Suprapubic skin (tissue), 4 donors: Measurements from ENCODE around the gene RAB40C. TPM values are rescaled to one million over a fixed set of nuclear protein-coding genes. Genes with fewer than 3 reads are reported as not detected.

Source experiments
- DNase-seq, 2 donors: peaks; one replicate each; pipeline ENCODE4 v3.0.0-alpha.2; 2019; ENCODE audit warnings: low spot score in 2 of 2
- H3K27ac ChIP-seq: fragments of 200-600 bp; sonication (generic); one replicate; pipeline ENCODE4 v1.5.1; 2019
- H3K27me3 ChIP-seq: fragments of 200-600 bp; sonication (generic); one replicate; pipeline ENCODE4 v1.5.1; 2019
- H3K36me3 ChIP-seq: fragments of 200-600 bp; sonication (generic); one replicate; pipeline ENCODE4 v1.5.1; 2019
- H3K4me1 ChIP-seq: fragments of 200-600 bp; sonication (generic); one replicate; pipeline ENCODE4 v1.5.1; 2019
- H3K4me3 ChIP-seq: fragments of 200-600 bp; sonication (generic); one replicate; pipeline ENCODE4 v1.5.1; 2019; ENCODE audit warnings: mild to moderate bottlenecking
- H3K9me3 ChIP-seq: fragments of 200-600 bp; sonication (generic); one replicate; pipeline ENCODE4 v1.5.1; 2019
- EP300 ChIP-seq: sonication (generic); formaldehyde crosslinking; IDR thresholded peaks from one replicate; pipeline ENCODE4 v1.6.1; 2017; ENCODE audit warnings: antibody characterized with exemption
- POLR2A ChIP-seq, 2 donors: fragments of 450-650 bp; IDR thresholded peaks; one replicate each; pipeline ENCODE4 v1.6.1; 2017; ENCODE audit warnings: antibody characterized with exemption in 2 of 2, mild to moderate bottlenecking in 2 of 2, moderate library complexity in 2 of 2
- POLR2AphosphoS5 ChIP-seq, 3 donors: sonication (generic); formaldehyde crosslinking; IDR thresholded peaks; one replicate each; pipeline ENCODE4 v1.6.1; 2017; ENCODE audit warnings: antibody characterized with exemption in 3 of 3
- WGBS: methylation state at CpG from one replicate; pipeline ENCODE4 v1.1.5; 2018; 5-methylcytosine and 5-hydroxymethylcytosine counted together
- total RNA-seq, 4 donors: library from RNA; depleted of rRNA; stranded (reverse); fragments of >200 nt; gene quantifications; one replicate each; pipeline ENCODE4 v1.1.0, GENCODE V29; 2016
- TF ChIP-seq, protein P1 (sequence below), 2 donors: fragments of 200-600 bp in 1 of 2; fragments of 450-650 bp in 1 of 2; sonication (generic) in 1 of 2; IDR thresholded peaks; one replicate each; pipeline ENCODE4 v1.5.1; 2016 to 2019; ENCODE audit warnings: antibody characterized with exemption in 2 of 2, mild to moderate bottlenecking in 1 of 2, moderate library complexity in 1 of 2

RAB40C gene
- total RNA-seq, 4 donors from 2014 or later, result 77.8 to 116 (median 110) TPM

DNA sequence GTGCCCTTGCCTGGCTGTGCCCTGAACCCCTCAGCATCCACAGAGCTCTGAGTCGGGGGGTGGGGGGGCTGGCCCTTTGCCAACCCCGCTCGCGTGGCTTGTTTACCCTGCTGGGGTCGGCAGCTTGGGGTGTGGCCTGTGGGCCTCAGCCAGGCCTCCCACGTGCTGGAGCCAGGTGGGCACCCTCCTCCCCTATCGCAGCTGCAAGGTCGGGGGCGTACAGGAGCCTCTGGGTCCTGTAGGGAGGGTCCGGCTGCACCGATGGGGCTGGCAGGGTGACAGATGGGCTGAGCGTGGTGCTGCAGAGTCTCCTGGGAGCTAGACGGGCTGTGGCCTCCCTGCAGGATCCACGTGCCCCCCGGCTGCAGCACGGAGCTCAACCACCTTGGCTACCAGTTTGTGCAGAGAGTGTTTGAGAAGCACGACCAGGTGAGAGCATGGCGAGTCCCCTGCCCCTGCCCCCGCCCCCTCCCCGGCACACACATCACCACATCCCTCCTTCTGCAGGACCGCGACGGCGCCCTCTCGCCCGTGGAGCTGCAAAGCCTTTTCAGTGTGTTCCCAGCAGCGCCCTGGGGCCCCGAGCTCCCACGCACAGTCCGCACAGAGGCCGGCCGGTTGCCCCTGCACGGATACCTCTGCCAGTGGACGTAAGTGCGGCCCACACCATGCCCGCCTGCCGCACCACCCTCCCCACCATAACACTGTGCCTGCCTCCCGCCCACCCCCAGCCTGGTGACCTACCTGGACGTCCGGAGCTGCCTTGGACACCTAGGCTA is 81.7 kb downstream of the RAB40C start:
- Histone ChIP-seq H3K9me3 (no peaks in the 10 kb centered on the region), H3K36me3 (peaks cover 51% of the 10 kb centered on the region), H3K27me3 (no peaks in the 10 kb centered on the region), H3K4me3 (no peak overlapping the region), H3K4me1 (peaks cover 44% of the 10 kb centered on the region), H3K27ac (no peak overlapping the region)
- 97% methylated on average over 10 of the region's 40 CpGs for WGBS
- TF ChIP-seq, protein P1, sequence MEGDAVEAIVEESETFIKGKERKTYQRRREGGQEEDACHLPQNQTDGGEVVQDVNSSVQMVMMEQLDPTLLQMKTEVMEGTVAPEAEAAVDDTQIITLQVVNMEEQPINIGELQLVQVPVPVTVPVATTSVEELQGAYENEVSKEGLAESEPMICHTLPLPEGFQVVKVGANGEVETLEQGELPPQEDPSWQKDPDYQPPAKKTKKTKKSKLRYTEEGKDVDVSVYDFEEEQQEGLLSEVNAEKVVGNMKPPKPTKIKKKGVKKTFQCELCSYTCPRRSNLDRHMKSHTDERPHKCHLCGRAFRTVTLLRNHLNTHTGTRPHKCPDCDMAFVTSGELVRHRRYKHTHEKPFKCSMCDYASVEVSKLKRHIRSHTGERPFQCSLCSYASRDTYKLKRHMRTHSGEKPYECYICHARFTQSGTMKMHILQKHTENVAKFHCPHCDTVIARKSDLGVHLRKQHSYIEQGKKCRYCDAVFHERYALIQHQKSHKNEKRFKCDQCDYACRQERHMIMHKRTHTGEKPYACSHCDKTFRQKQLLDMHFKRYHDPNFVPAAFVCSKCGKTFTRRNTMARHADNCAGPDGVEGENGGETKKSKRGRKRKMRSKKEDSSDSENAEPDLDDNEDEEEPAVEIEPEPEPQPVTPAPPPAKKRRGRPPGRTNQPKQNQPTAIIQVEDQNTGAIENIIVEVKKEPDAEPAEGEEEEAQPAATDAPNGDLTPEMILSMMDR (IDR thresholded peaks at IDR 0.05), result no peak
- TF ChIP-seq EP300 (no peak), POLR2AphosphoS5 (IDR thresholded peaks at IDR 0.05) (no peak), POLR2A (IDR thresholded peaks at IDR 0.05) (no peak)
- no peak for DNase-seq

- H3K27me3 ChIP-seq, result peaks cover 2% of the 10 kb centered on the region
- peaks cover 44% of the 10 kb centered on the region for H3K4me1 ChIP-seq
- no peak for TF ChIP-seq EP300
- TF ChIP-seq POLR2A (IDR thresholded peaks at IDR 0.05), result no peak
- no peak for TF ChIP-seq POLR2AphosphoS5 (IDR thresholded peaks at IDR 0.05)
- TF ChIP-seq, protein P1 (IDR thresholded peaks at IDR 0.05), result no peak
- no peak overlapping the region for H3K27ac ChIP-seq
- no peak overlapping the region for H3K4me3 ChIP-seq
- no peak for DNase-seq
- no peaks in the 10 kb centered on the region for H3K9me3 ChIP-seq
- H3K36me3 ChIP-seq, result peaks cover 51% of the 10 kb centered on the region
- WGBS, result 92% methylated on average over 11 of the region's 19 CpGs
Observed at GRCh38 chr16:672371-672770, 82.5 kb downstream of the RAB40C start.

DNA sequence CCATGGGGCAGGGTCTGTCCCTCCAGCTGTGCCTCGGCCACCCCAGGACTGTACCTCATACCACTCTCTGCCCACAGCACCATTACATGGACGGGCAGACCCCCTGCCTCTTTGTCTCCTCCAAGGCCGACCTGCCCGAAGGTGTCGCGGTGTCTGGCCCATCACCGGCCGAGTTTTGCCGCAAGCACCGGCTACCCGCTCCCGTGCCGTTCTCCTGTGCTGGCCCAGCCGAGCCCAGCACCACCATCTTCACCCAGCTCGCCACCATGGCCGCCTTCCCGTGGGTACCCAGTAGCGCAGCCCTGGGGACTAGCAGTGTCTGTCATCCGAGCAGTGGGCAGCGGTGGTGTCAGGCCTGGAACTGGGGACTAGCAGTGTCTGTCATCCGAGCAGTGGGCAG is 83.0 kb downstream of the RAB40C start:
- H3K9me3 ChIP-seq, result no peaks in the 10 kb centered on the region
- no peak for TF ChIP-seq POLR2A (IDR thresholded peaks at IDR 0.05)
- TF ChIP-seq, protein P1 (IDR thresholded peaks at IDR 0.05), result no peak
- no peak for TF ChIP-seq POLR2AphosphoS5 (IDR thresholded peaks at IDR 0.05)
- H3K27ac ChIP-seq, result no peak overlapping the region
- H3K4me3 ChIP-seq, result no peak overlapping the region
- WGBS, result 96% methylated on average over 20 of the region's 21 CpGs
- peaks cover 44% of the 10 kb centered on the region for H3K4me1 ChIP-seq
- peaks cover 51% of the 10 kb centered on the region for H3K36me3 ChIP-seq
- H3K27me3 ChIP-seq, result peaks cover 4% of the 10 kb centered on the region
- DNase-seq, result no peak

DNA sequence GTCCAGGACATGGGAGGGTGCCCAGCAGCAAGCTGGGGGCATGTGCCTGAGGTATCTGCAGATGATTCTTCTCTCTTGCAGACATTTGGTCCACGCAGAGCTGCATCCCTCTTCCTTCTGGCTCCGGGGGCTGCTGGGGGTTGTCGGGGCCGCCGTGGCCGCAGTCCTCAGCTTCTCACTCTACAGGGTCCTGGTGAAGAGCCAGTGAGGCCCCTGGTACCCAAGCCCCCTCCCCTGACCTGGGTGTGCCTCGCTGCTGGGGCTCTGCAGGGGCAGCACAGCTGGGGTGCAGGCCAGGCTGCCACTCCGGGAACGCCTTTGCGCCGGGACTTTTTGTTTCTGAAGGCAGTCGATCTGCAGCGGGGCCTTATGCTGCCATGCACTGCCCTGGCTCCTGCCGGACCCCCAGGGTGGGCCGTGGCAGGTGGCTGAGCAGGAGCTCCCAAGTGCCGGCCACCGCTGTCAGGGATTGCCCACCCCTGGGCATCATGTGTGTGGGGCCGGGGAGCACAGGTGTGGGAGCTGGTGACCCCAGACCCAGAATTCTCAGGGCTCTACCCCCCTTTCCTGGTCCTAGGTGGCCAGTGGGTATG is 83.6 kb downstream of the RAB40C start:
- H3K4me3 ChIP-seq, result no peak overlapping the region
- no CpG with 5 or more reads among the region's 18 CpGs for WGBS
- H3K36me3 ChIP-seq, result peaks cover 51% of the 10 kb centered on the region
- H3K4me1 ChIP-seq, result peaks cover 50% of the 10 kb centered on the region
- no peak overlapping the region for H3K27ac ChIP-seq
- TF ChIP-seq POLR2A (IDR thresholded peaks at IDR 0.05) (no peak), EP300 (no peak), POLR2AphosphoS5 (IDR thresholded peaks at IDR 0.05) (no peak)
- TF ChIP-seq, protein P1 (IDR thresholded peaks at IDR 0.05), result no peak
- no peaks in the 10 kb centered on the region for H3K9me3 ChIP-seq
- H3K27me3 ChIP-seq, result peaks cover 4% of the 10 kb centered on the region
- no peak for DNase-seq

DNA sequence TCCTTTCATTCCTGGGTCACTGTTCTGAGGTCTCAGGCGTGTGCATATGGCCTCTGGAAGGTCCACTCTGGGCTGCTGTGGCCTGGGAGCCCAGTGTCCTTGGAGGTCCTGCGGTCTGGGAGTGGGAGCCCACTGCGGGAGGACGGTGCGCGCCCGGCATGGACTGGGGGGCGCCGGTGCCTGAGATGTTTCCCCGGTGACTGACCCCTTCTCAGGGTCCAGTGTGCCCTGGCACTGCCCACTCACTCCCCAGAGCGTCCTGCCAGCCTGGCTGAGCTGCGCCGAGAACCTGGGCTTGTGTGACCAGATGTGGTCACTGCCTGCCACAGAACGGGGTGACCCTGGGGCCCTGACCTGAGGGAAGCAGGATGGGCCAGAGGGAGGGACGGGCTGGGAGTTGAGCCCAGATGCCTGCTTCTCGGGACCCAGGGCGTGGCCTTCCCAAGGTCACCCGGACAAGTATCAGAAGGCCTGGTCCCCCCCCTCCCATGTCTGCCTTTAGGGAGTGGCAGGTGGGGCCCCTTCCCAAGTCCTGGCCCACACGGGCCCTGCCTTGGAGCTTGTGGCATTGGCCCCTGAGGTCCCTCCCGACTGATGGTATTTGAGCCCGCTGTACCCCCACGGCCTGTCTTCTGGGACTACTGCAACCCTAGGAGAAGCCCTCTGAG is 84.5 kb downstream of the RAB40C start:
- Histone ChIP-seq H3K27me3 (peaks cover 4% of the 10 kb centered on the region), H3K36me3 (peaks cover 46% of the 10 kb centered on the region), H3K4me3 (no peak overlapping the region), H3K9me3 (no peaks in the 10 kb centered on the region), H3K27ac (no peak overlapping the region), H3K4me1 (peaks cover 50% of the 10 kb centered on the region)
- TF ChIP-seq, protein P1 (IDR thresholded peaks at IDR 0.05), result no peak
- TF ChIP-seq POLR2AphosphoS5 (IDR thresholded peaks at IDR 0.05), result no peak
- no peak for TF ChIP-seq POLR2A (IDR thresholded peaks at IDR 0.05)
- no peak for TF ChIP-seq EP300
- DNase-seq, result no peak
- WGBS, result 70% methylated on average over 6 of the region's 22 CpGs
